HCT116 (cell line): ENCODE measurements around the gene TAB3.

Experiments
- CTCF ChIP-seq, 3 experiments: fragments of 200-600 bp in 1 of 3; sonication (generic) in 1 of 3; IDR thresholded peaks in 2 of 3; conservative IDR thresholded peaks in 1 of 3; 2 replicates each; pipeline ENCODE4 v1.5.1; 2012 to 2017; ENCODE audit warnings: low read depth in 2 of 3, low read length in 2 of 3, antibody characterized with exemption in 1 of 3, borderline replicate concordance in 1 of 3, control low read depth in 1 of 3, mild to moderate bottlenecking in 1 of 3, mixed read lengths in 1 of 3, mixed run types in 1 of 3, moderate library complexity in 1 of 3; ENCODE audit not compliant: insufficient read depth in 1 of 3
- EZH2 ChIP-seq: fragments of 200-600 bp; sonication (generic); IDR thresholded peaks from 2 replicates; pipeline ENCODE4 v1.6.1; 2017; ENCODE audit warnings: antibody characterized with exemption, mixed run types
- MAX ChIP-seq: IDR thresholded peaks from 2 replicates; pipeline ENCODE4 v1.6.1; 2012
- POLR2A ChIP-seq: IDR thresholded peaks from 2 replicates; pipeline ENCODE4 v1.7.0; 2011; ENCODE audit warnings: borderline replicate concordance; ENCODE audit not compliant: insufficient read depth, insufficient read length; ENCODE audit errors: extremely low read depth
- POLR2AphosphoS5 ChIP-seq: IDR thresholded peaks from 2 replicates; pipeline ENCODE4 v1.6.1; 2011; ENCODE audit warnings: mild to moderate bottlenecking, low read depth, low read length, moderate library complexity

- TF ChIP-seq CTCF (IDR thresholded peaks at IDR 0.05 in 2 of 3, conservative IDR thresholded peaks at IDR 0.05 in 1 of 3; ENCODE audit: borderline replicate concordance in 1 of 3, insufficient read depth in 1 of 3, low read depth in 2 of 3, low read length in 2 of 3) (no peak), POLR2A (no peak), MAX (no peak), POLR2AphosphoS5 (no peak), EZH2 (no peak)
Observed at GRCh38 chrX:30824275-30824674, 64.8 kb downstream of the TAB3 start.
